HG03520 (cell line): Measurements from ENCODE around the gene HERC6.
"Not testable (repeated sequence)": the region's sequence is repeated elsewhere in the genome, so short reads cannot be mapped to it uniquely, and the experiment has no call there.

ENCODE experiments used
- ATAC-seq: cut with Tn5 transposase; IDR thresholded peaks from one replicate; pipeline ENCODE4 v1.9.1; 2021; ENCODE audit warnings: mild to moderate bottlenecking, moderate library complexity; ENCODE audit not compliant: unreplicated experiment

HERC6 gene

DNA sequence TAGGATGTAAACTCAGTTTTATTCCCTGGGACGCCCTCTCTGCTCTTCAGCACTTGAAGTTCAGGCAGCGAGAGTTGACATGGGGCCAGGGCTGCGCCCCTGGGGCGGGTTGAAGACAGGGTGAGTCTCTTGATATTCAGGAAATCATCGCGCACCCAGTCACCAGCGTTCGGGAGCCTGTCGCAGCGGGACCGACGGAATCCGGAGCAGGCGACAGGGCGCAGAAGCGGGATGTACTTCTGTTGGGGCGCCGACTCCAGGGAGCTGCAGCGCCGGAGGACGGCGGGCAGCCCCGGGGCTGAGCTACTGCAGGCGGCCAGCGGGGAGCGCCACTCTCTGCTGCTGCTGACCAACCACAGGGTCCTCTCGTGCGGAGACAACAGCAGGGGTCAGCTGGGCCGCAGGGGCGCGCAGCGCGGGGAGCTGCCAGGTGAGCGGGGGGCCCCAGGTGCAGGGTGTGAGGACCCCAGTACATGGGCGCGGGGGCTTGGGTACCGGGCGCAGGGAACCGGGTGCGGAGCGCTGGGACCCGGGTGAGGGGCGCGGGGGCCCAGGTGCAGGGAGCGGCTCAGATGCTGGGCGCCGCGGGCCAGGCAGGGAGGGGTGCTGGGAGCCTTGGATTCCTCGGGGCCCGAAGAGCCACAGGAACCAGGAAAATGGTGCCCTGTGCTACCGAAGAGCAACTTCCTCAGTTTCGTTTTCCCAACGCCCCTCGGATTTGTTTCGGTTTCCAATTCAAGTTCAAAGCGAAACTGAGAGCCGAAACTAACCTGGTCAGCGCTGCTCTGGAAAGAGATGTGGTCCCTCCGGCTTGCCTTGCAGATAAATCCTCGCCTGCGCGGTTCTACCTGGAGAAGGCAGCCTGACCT is at the start of gene HERC6:
Gene HERC6, plus strand, starts transcription at position 162 of the 869 bp plus-strand sequence. Its CDS starts 70 bp downstream, at position 232.
- peak; percentile 76 for ATAC-seq

DNA sequence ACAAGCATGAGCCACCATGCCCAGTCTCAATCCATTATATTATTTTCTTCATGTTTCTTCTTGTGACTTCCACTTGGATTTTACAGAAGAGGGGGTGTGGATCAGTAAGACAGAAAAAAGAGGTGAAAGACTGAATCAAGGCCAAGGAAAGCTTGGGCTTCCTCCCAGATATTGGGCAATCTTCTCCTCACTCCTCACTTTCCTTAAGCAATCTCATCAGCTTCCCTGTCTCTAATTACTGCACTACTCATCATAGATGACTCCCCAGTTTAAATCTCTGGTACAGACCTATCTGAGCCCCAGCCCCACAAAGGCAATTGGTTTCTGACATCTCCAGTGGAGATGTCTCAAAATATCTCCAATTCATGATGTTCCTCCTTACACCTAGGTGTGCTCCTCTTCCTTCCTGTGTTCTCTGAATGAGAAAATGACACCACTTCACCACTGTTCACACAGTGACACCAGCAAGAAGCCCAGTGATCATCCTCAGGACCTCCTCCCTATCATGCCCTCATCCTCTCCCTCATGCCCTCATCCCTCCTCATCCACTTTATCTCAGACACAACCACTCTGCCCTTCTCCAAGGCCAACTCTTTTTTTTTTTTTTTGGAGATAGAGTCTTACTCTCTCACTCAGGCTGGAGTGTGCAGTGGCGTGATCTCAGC is 44.8 kb upstream of the HERC6 start:
- no peak for ATAC-seq

DNA sequence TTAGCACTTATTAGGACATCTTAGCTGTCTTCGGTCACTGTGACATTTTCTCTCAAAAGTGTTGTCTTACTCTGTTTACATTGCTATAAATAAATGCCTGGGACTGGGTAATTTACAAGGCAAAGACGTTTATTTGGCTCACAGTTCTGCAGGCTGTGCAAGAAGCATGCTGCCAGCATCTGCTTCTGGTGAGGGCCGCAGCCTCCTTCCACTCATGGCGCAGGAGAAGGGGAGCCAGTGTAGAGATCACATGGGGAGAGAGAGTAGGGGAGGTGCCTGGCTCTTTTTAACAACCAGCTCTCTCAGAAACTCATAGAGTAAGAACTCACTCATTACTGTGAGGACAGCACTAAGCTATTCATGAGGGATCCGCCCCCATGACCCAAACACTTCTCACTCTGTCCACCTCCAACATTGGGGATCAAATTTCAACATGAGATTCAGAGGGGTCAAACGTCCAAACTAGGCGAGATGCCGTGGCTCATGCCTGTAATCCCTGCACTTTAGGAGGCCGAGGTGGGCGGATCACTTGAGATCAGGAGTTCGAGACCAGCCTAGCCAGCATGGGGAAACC is 43.5 kb upstream of the HERC6 start:
- no peak for ATAC-seq

DNA sequence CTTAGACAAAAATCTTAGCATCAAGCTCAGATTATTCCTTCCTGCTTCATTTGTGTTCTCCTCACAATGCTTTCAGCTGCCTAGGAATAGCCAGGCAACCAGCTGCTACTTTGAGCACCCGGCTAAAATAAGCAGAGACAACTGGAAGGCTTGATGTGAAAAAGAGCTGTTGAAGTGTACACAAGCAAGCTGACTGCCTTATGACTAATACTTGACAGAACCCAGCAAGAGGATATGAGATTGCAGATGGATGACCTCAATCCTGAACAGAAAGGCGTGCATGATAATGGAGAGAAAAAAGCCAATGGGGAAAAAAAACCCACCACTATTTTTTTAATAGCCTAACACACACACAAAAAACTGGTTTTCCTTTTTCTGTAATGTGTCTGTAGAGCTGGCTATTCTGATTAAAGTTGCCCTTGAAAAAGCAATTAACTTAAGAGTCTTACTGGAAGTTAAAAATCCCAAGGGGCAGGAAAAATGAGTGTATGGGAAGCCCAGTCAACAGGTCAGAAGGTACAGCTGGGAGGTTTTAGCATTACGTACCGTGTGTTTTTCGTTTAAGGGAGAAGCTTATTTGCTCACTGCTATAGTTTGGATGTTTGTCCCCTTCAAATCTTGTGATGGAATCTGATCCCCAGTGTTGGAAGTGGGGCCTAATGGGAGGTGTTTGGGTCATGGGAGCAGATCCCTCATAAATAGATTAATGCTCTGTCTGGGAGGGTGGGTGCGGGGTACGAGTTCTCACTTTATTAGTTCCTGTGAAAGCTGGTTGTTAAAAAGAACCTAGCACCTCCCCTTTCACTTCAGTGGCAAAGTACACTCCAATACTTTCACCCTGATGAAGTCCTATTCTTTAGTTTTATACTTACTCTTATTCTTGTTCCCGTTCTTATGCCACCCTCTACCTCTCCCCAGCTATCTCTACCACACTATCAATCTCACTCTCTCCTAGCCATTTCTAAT is 37.1 kb upstream of the HERC6 start:
- no peak for ATAC-seq

DNA sequence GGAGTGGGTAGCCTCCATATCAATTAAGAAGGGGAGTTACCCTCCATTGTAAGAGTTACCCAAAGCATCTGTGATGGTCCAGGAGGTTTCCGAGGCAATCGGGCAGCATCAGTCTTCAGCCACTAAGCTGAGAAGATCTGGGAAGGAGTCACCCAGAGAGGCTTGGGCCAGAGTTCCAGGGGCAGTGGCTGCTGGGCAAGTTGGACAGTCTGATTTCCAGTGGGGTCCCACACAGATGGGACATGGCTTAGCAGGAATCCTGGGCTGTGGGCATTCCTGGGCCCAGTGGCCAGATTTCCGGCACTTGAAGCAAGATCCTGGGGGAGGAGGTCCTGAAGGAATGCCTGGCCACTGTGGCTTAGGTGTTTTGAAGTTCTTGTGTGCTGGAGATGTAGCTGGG is 31.8 kb upstream of the HERC6 start:
- ATAC-seq = not testable (repeated sequence)

DNA sequence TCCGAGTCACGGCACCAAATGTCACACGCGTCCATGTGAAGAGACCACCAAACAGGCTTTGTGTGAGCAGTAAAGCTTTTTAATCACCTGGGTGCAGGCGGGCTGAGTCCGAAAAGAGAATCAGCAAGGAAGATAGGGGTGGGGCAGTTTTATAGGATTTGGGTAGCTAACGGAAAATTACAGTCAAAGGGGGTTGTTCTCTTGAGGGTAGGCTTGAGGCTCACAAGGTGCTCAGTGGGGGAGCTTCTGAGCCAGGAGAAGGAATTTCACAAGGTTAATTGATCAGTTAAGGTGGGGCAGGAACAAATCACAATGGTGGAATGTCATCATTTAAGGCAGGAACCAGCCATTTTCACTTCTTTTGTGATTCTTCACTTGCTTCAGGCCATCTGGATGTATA is 29.9 kb upstream of the HERC6 start:
- not testable (repeated sequence) for ATAC-seq

DNA sequence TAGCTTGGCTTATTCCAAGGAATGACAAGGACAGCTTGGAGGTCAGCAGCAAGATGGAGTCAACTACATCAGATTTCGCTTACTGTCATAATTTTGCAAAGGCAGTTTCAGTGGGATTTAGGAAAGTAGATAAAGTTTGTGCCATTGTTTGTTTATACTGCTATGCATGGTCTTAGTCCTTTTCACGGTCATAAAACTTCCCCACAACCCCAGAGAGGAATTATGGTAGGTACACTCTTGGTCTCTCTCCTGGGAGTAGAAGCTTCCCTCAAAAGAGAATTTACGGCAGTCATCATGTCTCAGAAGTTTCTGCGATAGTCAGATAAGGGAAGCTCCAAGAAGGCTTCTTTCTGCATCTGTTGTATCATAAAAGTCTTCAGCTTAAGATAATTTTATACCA is 27.9 kb upstream of the HERC6 start:
- no peak for ATAC-seq

DNA sequence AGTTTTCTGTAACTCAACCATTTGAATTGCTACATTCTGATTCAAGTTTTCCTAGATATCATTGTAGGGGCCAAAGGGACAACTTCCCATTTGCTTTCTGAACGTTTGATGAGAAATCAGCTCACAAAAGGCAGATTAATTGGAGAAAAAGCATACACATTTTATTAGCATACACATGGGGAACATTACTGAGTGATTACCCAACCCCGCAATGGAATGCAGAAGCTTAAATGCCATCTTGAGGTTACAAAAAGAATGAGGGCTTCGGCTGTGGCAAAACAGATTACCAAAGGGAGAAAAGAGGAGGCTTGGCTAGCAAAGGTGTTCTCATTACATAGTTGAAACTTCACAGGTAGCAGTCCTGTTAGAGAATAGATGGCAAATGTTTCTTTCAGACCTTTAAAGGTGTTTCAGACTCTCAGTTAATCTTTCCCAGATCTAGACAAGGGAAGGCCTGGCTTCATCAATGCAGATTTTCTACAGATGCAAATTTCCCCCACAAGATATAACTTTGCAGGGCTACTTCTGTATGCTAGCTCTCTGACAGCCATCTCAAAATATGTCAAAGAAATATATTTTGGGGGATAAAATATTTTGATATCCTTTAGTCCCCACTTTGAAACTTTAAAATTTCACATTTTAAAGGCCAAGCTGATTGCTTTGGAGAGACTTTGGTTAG is 26.5 kb upstream of the HERC6 start:
- ATAC-seq = no peak

DNA sequence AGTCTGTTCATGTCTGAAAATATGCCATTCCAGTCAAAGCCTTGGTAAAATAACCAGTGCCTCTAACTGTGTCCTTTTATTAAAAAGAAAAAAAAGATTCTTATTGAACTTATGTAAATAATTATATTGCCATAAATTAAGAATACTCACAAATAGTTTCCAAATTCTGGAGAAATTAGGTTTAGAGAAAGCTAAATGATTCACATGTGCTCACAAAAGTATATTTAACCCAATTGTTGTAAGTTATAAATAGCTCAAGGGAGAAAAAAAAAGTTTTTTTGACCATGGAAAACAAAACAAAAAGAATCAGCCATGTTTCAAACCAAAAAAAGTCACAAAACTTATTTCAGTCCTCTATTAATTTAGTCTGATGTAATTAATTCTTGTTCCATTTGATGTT is 25.3 kb upstream of the HERC6 start:
- ATAC-seq = no peak

DNA sequence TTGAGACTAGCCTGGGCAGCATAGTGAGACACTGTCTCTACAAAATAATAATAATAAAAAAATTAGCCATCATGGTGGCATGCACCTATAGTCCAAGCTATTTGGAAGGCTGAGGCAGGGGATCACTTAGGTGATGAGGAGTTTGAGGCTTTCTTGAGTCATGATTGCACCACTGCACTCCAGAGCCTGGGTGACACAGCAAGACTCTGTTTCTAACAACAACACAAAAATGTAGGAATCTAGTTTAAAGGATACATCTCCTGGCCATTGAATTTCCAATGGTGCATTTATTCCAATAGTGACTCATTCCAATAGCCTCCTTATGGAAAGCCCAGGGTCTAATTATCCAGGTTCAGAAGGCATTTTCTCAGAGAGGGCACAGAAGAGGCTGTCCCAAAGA is 21.9 kb upstream of the HERC6 start:
- ATAC-seq = no peak

DNA sequence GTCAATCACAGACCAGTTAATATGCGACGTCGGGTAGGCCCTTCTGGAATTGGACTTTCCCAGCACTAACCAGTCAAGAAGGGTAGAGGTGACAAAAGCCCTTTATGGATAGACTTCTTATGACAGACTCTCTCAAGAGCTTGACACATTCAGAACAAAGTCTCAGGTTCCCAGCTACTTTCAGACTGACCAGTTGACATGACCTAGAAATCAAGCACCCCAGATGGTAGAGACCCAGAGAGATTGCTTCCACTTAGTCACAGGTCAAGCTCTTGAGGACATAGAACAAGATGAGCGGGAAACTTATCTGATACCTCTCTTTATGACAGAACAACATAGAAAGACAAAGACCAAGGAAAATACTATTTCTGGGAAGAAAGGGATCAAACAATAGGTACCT is 21.4 kb upstream of the HERC6 start:
- no peak for ATAC-seq

DNA sequence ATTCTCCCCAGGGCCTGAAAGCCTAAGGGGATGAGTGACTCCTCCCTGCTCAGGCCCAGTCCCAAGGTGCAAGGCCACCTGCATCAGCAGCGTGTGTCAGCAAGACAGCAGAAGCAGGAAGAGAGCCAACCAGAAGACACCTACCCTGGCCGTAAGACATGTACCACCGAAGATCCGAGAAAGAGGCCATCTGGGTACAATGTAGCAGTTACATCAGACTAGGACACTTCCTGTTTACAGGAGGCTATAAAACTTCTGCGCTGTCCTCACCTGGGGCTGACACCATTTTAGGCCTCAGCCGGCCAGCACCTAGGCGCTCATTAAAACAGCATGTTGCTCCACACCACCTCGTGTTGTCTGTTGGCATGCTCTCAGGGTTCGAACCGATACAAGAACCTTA is 19.1 kb upstream of the HERC6 start:
- ATAC-seq = no peak

DNA sequence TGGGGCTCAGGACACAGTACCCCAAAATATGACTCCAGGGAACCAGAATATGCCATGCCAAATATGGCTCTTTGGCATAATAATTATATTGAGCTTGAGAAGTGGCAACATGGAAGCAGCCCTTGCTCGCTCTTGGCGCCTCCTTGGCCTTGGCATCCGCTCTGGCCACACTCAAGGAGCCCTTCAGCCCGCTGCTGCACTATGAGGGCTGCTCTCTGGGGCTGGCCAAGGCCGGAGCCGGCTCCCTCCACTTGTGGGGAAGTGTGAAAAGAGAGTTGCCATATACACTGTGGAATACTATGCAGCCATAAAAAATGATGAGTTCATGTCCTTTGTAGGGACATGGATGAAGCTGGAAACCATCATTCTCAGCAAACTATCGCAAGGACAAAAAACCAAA is 18.4 kb upstream of the HERC6 start:
- ATAC-seq = no peak

DNA sequence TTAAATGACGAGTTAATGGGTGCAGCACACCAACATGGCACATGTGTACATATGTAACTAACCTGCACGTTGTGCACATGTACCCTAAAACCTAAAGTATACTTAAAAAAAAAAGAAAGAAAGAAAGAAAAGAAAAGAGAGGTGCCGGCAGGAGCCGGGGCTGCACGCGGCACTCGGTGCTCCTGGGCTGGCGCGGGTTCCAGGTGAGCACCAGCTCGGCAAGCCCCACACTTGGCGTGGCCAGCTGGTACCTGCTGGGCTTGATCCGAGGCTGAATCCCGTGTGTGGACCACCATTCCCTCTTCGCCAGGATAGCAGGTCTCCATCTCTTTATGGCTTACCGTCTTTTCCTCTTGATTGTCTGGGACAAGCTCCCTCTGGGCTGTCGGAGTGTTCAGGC is 17.9 kb upstream of the HERC6 start:
- ATAC-seq = no peak

DNA sequence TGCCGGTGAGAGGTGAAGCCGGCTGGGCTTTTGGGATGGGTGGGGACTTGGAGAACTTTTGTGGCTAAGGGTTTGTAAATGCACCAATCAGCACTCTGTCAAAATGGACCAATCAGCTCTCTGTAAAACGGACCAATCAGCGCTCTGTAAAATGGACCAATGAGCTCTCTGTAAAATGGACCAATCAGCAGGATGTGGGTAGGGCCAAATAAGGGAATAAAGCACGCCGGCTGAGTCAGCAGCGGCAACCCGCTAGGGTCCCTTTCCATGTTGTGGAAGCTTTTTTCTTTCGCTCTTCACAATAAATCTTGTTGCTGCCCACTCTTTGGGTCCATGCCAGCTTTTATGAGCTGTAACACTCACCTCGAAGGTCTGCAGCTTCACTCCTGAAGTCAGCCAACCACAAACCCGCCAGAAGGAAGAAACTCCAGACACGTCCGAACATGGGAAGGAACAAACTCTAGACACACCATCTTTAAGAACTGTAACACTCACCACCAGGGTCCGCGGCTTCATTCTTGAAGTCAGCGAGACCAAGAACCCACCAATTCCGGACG is 17.4 kb upstream of the HERC6 start:
- not testable (repeated sequence) for ATAC-seq

DNA sequence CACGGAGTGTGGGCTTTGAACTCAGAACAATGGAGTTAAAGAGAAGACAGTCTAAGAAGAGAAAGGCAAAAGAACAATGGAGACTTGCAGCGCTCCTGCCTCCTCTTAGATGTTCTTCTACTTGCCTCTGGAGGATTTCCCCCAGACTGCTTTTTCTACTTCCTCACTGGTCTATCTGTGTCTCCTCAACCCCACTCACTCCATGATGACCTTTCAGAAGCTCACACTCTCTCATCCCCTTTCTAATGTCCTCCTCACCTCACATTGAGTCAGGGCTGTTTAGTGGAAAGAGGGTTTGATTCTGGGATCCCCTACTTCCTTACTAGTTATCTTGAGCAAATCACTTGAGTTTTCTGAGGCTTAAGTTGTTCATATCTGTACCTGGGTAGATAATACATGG is 12.2 kb upstream of the HERC6 start:
- ATAC-seq = no peak

DNA sequence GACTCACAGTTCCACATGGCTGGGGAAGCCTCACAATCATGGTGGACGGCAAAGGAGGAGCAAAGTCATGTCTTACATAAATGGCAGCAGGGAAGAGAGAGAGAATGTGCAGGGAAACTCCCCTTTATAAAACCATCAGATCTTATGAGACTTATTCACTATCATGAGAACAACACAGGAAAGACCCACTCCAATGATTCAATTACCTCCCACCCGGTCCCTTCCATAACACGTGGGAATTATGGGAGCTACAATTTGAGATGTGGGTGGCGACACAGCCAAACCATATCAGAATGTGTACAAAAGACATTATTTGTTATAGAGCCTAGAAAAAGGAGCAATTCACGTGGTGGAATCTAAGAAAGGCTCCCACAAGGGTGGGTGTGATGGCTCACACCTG is 10.8 kb upstream of the HERC6 start:
- ATAC-seq = no peak

DNA sequence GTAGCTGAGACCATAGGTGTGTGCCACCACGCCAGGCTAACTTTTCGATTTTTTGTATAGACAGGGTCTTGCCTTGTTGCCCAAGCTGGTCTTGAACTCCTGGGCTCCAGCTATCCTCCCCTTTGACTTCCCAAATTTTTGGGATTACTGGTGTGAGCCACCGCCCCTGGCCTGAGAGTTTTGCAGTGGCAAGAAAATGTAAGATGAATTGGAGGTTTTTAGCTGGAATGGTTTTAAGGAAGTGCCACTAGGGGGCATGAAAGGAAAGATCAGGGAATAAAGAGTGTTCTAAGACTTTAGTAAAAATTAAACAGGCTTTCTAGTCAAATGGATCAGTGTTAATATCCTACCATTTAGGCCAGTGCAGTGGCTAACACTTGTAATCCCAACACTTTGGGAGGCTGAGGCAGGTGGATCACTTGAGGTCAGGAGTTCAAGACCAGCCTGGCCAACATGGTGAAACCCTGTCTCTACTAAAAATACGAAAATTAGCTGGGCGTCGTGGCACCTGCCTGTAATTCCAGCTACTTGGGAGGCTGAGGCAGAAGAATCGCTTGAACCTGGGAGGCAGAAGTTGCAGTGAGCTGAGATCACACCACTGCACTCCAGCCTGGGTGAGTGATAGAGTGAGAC is 9.4 kb upstream of the HERC6 start:
- ATAC-seq = not testable (repeated sequence)

DNA sequence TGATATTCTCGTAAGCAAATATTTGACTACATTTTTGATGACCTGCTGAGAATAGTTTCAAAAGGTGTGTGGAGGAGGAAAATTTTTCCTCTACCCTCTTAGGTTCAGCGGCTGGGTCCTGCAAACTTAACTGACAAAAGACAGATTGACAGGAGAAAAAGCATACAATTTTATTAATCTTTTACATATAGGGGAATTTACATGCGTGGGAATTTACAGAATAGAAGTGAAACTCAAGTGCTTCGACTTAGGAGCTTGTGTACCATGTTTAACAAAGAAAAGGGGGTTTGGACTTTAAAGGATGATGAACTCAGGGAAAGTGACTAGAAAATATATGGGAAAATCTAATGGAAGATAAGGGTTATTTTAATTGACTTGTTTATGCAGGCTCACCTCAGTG is 2.5 kb downstream of the HERC6 start:
- ATAC-seq = no peak

DNA sequence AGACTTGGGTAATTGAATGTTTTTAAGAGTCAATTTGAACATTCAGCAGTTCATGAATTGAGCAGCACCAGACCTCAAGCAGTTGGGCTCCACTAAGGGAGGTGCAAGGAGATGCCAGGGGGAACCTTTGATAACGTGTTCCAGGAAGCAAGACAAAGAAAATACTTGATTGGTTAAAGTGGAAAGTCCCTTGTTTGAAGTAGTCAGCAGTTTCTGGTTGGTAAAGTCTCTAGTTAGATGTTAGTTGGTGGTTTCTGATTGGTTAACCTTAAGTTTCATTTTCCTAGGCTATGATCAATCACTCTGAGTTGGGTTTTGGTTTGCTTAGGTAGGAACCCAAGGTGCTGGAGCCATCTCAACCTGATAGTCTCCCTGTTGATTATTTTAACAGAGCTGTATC is 4.0 kb downstream of the HERC6 start:
- peak; percentile 43 for ATAC-seq
